ENCODE data around the gene BFAR. TPM values are rescaled to one million over a fixed set of nuclear protein-coding genes. Genes with fewer than 3 reads are reported as not detected.

Gene BFAR
- total and polyA plus RNA-seq, 2 of the 8 experiments (the other 6 are each of a cell fraction or from before 2014, with no cell fraction given): 56.9 to 78.2 TPM

GRCh38 chr16:14635395-14636165 lies 2.8 kb downstream of the BFAR start:
- Histone ChIP-seq H2BK20ac (ENCODE audit: low read length) (0 out of 2 replicates have a peak overlapping the region, but pooled peaks have one; percentile 80), H2BK15ac (ENCODE audit: low read length) (peak overlapping the region; percentile 81; the same call in 1 of the 2 replicates), H3K14ac (ENCODE audit: insufficient read length) (no peak overlapping the region), H4K5ac (ENCODE audit: insufficient read length, low read depth, low read length) (peak overlapping the region; percentile 12), H3K36me3 (ENCODE audit: control insufficient read depth in 2 of 4, insufficient read depth in 4 of 4, low read length in 3 of 4) (peaks cover 0 to 18% (median 6%) of the 10 kb centered on the region in 4 experiments; a peak in 5 of 8 replicates), H4K8ac (ENCODE audit: extremely low read depth, insufficient read depth, low read length) (no peak overlapping the region), H3K4ac (replicated peaks; ENCODE audit: insufficient read length, low read depth, low read length) (no peak overlapping the region), H2AK5ac (ENCODE audit: low read depth, low read length) (no peak overlapping the region), H3K4me1 (replicated peaks in 1 of 4; ENCODE audit: control insufficient read depth in 3 of 4, insufficient read depth in 4 of 4, low read length in 3 of 4) (peaks cover 15 to 23% (median 22%) of the 10 kb centered on the region in 4 experiments), H3K9me3 (ENCODE audit: insufficient read depth in 2 of 2, low read depth in 1 of 2, low read length in 1 of 2) (no peaks in the 10 kb centered on the region), H4K20me1 (replicated peaks in 1 of 2; ENCODE audit: control insufficient read depth in 1 of 2, insufficient read depth in 2 of 2, low read length in 2 of 2) (peaks cover 0 to 2% of the 10 kb centered on the region in 2 experiments), H2AFZ (ENCODE audit: low read length) (no peak overlapping the region), H3K27me3 (replicated peaks in 1 of 4; ENCODE audit: control insufficient read depth in 3 of 4, extremely low read depth in 1 of 4, insufficient read depth in 3 of 4, low read length in 3 of 4) (no peaks in the 10 kb centered on the region), H4K91ac (replicated peaks; ENCODE audit: insufficient read length, low read length) (no peak overlapping the region), H2BK5ac (ENCODE audit: low read depth, low read length) (peak overlapping the region; percentile 90), H3K79me2 (ENCODE audit: control insufficient read depth in 1 of 2, insufficient read depth in 2 of 2, low read length in 2 of 2) (peaks cover 12 to 59% of the 10 kb centered on the region in 2 experiments; a peak in 3 of 4 replicates), H3K4me2 (ENCODE audit: insufficient read depth in 1 of 2, low read depth in 2 of 2, low read length in 2 of 2) (peak overlapping the region; percentile 58 to 91), H3K56ac (replicated peaks; ENCODE audit: insufficient read length, low read depth, low read length) (no peak overlapping the region), H3K23ac (ENCODE audit: insufficient read length) (no peak overlapping the region), H2BK12ac (ENCODE audit: low read depth, low read length) (peak overlapping the region; percentile 96; the same call in 1 of the 2 replicates), H3K18ac (ENCODE audit: extremely low read depth, low read length) (peak overlapping the region; percentile 86; the same call in 1 of the 2 replicates), H3K79me1 (ENCODE audit: low read depth, low read length) (no peaks in the 10 kb centered on the region; the same call in 1 of the 2 replicates), H3K23me2 (ENCODE audit: low read depth, low read length) (peaks cover 6% of the 10 kb centered on the region), H2BK120ac (replicated peaks; ENCODE audit: low read depth, low read length) (peak overlapping the region; percentile 29), H3K9ac (replicated peaks in 1 of 4; ENCODE audit: extremely low read depth in 1 of 4, low read depth in 3 of 4, low read length in 3 of 4) (peak overlapping the region in 3 of 4 experiments; percentile 18 to 43 (median 42); a peak in 5 of 7 replicates), H3K27ac (ENCODE audit: low read depth, low read length) (peak overlapping the region; percentile 76; the same call in 1 of the 2 replicates), H3K4me3 (ENCODE audit: extremely low read depth in 1 of 4, insufficient read depth in 2 of 4, low read depth in 3 of 4, low read length in 4 of 4) (peak overlapping the region in 2 of 4 experiments; percentile 14 to 96; a peak in 3 of 8 replicates)
- FAIRE-seq (no peak), DNase-seq (ENCODE audit: low read depth in 1 of 2, low spot score in 2 of 2) (no peak)
- TF ChIP-seq POLR2A (IDR thresholded peaks at IDR 0.05; ENCODE audit: control extremely low read depth in 1 of 2, low read depth in 2 of 2, low read length in 2 of 2): no peak
- TF ChIP-seq KDM1A (IDR thresholded peaks at IDR 0.05; ENCODE audit: borderline replicate concordance, low read length): 0 out of 2 replicates have a peak, but pooled peaks have one; percentile 24
- TF ChIP-seq SIX5 (IDR thresholded peaks at IDR 0.05; ENCODE audit: low read depth, low read length): no peak
- CTCF ChIA-PET (ENCODE audit: partially characterized antibody): no interaction called here
- WGBS, 2 experiments (ENCODE audit: extremely low coverage in 1 of 2, insufficient coverage in 1 of 2, insufficient read length in 1 of 2, insufficient replicate concordance in 2 of 2, low coverage in 1 of 2, low lambda C conversion rate in 2 of 2, missing lambda C conversion rate in 1 of 2): 63% methylated on average over 12 of the region's 12 CpGs; no CpG with 5 or more reads in 1 of the 2 experiments
- POLR2A ChIA-PET (ENCODE audit: partially characterized antibody): no interaction called here
